PC-9 (cell line): ENCODE measurements around the gene BANP. TPM values are rescaled to one million over a fixed set of nuclear protein-coding genes. Genes with fewer than 3 reads are reported as not detected.

Experiments used
- BruUV-seq: library from RNA; stranded (reverse); fragments of 400-500 nt; replicated peaks from 2 replicates; lab custom pipeline; 2021; lab: Mats Ljungman, UMichigan
- CTCF ChIA-PET: fragments of 300-600 bp; sonication (Branson Sonifier 250); formaldehyde crosslinking; loops from one replicate; lab custom pipeline; 2022; ENCODE audit warnings: antibody characterized with exemption; lab: Charles Lee
- POLR2A ChIA-PET: fragments of 300-600 bp; sonication (Branson Sonifier 250); formaldehyde crosslinking; loops from one replicate; lab custom pipeline; 2022; ENCODE audit warnings: antibody characterized with exemption; ENCODE audit not compliant: unreplicated experiment; lab: Charles Lee
- DNase-seq, 2 experiments: peaks; one replicate each; pipeline versions ENCODE4 v3.0.0 to v3.0.0-alpha.2; 2015 to 2022; ENCODE audit warnings: mixed read lengths in 1 of 2
- H2AFZ ChIP-seq: fragments of 200-600 bp; sonication (generic); 2 replicates; pipeline ENCODE4 v1.8.1; 2017; ENCODE audit warnings: antibody characterized with exemption
- H3F3A ChIP-seq: fragments of 200-600 bp; sonication (generic); 2 replicates; pipeline ENCODE4 v1.8.1; 2017; ENCODE audit warnings: antibody characterized with exemption, mild to moderate bottlenecking, low read depth; ENCODE audit not compliant: insufficient read depth
- H3K27ac ChIP-seq: fragments of 200-600 bp; sonication (generic); 2 replicates; pipeline ENCODE4 v1.6.1; 2016; ENCODE audit warnings: mixed run types
- H3K27me3 ChIP-seq: fragments of 200-600 bp; sonication (generic); 2 replicates; pipeline ENCODE4 v1.6.1; 2016; ENCODE audit warnings: low read depth, mixed run types; ENCODE audit not compliant: insufficient read depth
- H3K36me3 ChIP-seq: fragments of 200-600 bp; sonication (generic); 2 replicates; pipeline ENCODE4 v1.6.1; 2016; ENCODE audit warnings: low read depth, mixed run types
- H3K4me1 ChIP-seq: fragments of 200-600 bp; sonication (generic); replicated peaks from 2 replicates; pipeline ENCODE4 v1.6.1; 2016; ENCODE audit warnings: mixed run types; ENCODE audit not compliant: insufficient read depth
- H3K4me2 ChIP-seq: fragments of 200-600 bp; sonication (generic); 2 replicates; pipeline ENCODE4 v1.6.1; 2017; ENCODE audit warnings: mixed run types
- H3K4me3 ChIP-seq: fragments of 200-600 bp; sonication (generic); 2 replicates; pipeline ENCODE4 v1.6.1; 2016; ENCODE audit warnings: mixed run types
- H3K79me2 ChIP-seq: fragments of 200-600 bp; sonication (generic); 2 replicates; pipeline ENCODE4 v1.6.1; 2017; ENCODE audit warnings: low read depth, mixed run types
- H3K9me2 ChIP-seq: fragments of 200-600 bp; sonication (generic); 2 replicates; pipeline ENCODE4 v1.8.1; 2017; ENCODE audit warnings: mild to moderate bottlenecking; ENCODE audit not compliant: insufficient read depth
- H3K9me3 ChIP-seq: fragments of 200-600 bp; sonication (generic); 2 replicates; pipeline ENCODE4 v1.8.1; 2016; ENCODE audit warnings: low read depth; ENCODE audit not compliant: insufficient read depth
- H4K20me1 ChIP-seq: fragments of 200-600 bp; sonication (generic); 2 replicates; pipeline ENCODE4 v1.8.1; 2017; ENCODE audit not compliant: insufficient read depth
- CTCF ChIP-seq: fragments of 200-600 bp; sonication (generic); conservative IDR thresholded peaks from 2 replicates; pipeline ENCODE4 v1.6.1; 2017; ENCODE audit warnings: mixed run types, antibody characterized with exemption, mild to moderate bottlenecking, moderate library complexity
- EZH2 ChIP-seq: fragments of 200-600 bp; sonication (generic); IDR thresholded peaks from 2 replicates; pipeline ENCODE4 v1.8.0; 2017; ENCODE audit warnings: antibody characterized with exemption, low read depth
- intact Hi-C: fragments of 100-400 bp; cut with micrococcal nuclease; formaldehyde crosslinking; loops from one replicate; pipeline ENCODE4 v1.10.0; 2022; ENCODE audit not compliant: unreplicated experiment
- total RNA-seq: library from RNA; stranded (reverse); gene quantifications from 2 replicates; pipeline ENCODE4 v1.2.3, GENCODE V29; 2021

The BANP gene
- total RNA-seq, 1 experiment from 2014 or later, result 73.2 TPM

DNA sequence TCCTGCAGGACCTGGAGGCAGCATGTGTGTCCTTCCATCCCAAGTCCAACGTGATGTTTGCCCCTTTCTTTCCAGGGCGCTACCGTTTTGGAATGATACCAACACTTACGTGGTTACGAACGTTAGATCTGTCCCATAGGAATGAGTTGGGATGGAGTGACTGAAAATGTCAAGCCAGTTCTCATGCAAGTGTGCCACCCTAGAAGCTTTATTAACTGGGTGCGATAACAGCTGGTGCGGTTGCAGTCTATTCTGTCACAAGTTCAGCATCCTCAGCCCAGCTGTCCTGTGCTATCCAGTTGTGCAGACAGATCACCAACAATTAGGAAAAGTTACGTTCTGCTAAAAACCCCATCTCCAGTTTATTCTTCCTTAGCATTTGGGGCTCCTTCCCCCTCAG, 52.5 kb downstream of the BANP start:
- H3K4me3 ChIP-seq, result no peak overlapping the region
- no peaks in the 10 kb centered on the region for H3K9me2 ChIP-seq
- H2AFZ ChIP-seq, result no peak overlapping the region
- no peak for TF ChIP-seq EZH2
- no peak for TF ChIP-seq CTCF
- H3F3A ChIP-seq, result no peaks in the 10 kb centered on the region
- no peaks in the 10 kb centered on the region for H3K36me3 ChIP-seq
- ChIA-PET POLR2A (no interaction called here), CTCF (no interaction called here)
- H3K4me1 ChIP-seq, result no peaks in the 10 kb centered on the region
- H3K9me3 ChIP-seq, result no peaks in the 10 kb centered on the region
- no TSS peak for BruUV-seq
- no peak overlapping the region for H3K27ac ChIP-seq
- no peaks in the 10 kb centered on the region for H3K27me3 ChIP-seq
- DNase-seq, result no peak
- H3K79me2 ChIP-seq, result no peaks in the 10 kb centered on the region
- no peaks in the 10 kb centered on the region for H4K20me1 ChIP-seq
- H3K4me2 ChIP-seq, result no peak overlapping the region
- intact Hi-C loops, result no loop called here

- H3K9me2 ChIP-seq, result no peaks in the 10 kb centered on the region
These were observed 53.2 kb downstream of the BANP start for GRCh38 chr16:88004391-88004790.

DNA sequence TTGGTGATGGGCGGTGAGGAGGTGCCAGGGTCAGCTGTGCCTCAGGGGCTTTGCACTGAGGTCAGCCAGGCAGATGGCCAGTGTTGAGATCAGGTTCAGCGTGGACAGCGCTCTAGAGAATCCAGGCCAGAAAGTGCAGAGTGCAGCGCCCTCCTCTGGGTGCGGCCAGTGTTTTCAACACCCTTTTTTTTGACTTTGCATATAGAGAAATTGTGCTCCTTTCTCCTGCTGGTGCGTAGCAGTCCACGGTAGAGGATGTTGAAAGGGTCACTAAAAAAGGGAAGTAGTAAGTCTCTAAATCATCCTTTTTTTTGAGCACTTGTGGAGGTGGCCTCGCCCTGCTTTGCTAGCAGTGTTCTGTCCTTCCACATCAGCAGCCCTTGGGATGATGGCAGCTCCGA, 53.9 kb downstream of the BANP start:
- no peaks in the 10 kb centered on the region for H3K4me1 ChIP-seq
- no peaks in the 10 kb centered on the region for H3K9me2 ChIP-seq
- no peak for TF ChIP-seq EZH2
- H4K20me1 ChIP-seq, result no peaks in the 10 kb centered on the region
- no peaks in the 10 kb centered on the region for H3F3A ChIP-seq
- no peaks in the 10 kb centered on the region for H3K9me3 ChIP-seq
- H3K27me3 ChIP-seq, result no peaks in the 10 kb centered on the region
- H3K4me3 ChIP-seq, result no peak overlapping the region
- ChIA-PET POLR2A (no interaction called here), CTCF (no interaction called here)
- no peak for DNase-seq
- intact Hi-C loops, result no loop called here
- no TSS peak for BruUV-seq
- H3K79me2 ChIP-seq, result no peaks in the 10 kb centered on the region
- H3K36me3 ChIP-seq, result no peaks in the 10 kb centered on the region
- H3K4me2 ChIP-seq, result no peak overlapping the region
- no peak overlapping the region for H3K27ac ChIP-seq
- no peak overlapping the region for H2AFZ ChIP-seq

More at GRCh38 chr16:88004391-88004790, 53.2 kb downstream of the BANP start:
- H3K4me2 ChIP-seq, result no peak overlapping the region
- no peak overlapping the region for H2AFZ ChIP-seq
- H3K4me3 ChIP-seq, result no peak overlapping the region
- no peaks in the 10 kb centered on the region for H3K27me3 ChIP-seq
- intact Hi-C loops, result no loop called here
- no peaks in the 10 kb centered on the region for H3K9me3 ChIP-seq
- no peaks in the 10 kb centered on the region for H3K4me1 ChIP-seq
- no peaks in the 10 kb centered on the region for H4K20me1 ChIP-seq
- no peaks in the 10 kb centered on the region for H3F3A ChIP-seq
- ChIA-PET POLR2A (no interaction called here), CTCF (no interaction called here)
- no peak overlapping the region for H3K27ac ChIP-seq
- no peaks in the 10 kb centered on the region for H3K79me2 ChIP-seq
- no peak for TF ChIP-seq CTCF
- no peak for TF ChIP-seq EZH2
- H3K36me3 ChIP-seq, result no peaks in the 10 kb centered on the region
- DNase-seq, result no peak
- no TSS peak for BruUV-seq

DNA sequence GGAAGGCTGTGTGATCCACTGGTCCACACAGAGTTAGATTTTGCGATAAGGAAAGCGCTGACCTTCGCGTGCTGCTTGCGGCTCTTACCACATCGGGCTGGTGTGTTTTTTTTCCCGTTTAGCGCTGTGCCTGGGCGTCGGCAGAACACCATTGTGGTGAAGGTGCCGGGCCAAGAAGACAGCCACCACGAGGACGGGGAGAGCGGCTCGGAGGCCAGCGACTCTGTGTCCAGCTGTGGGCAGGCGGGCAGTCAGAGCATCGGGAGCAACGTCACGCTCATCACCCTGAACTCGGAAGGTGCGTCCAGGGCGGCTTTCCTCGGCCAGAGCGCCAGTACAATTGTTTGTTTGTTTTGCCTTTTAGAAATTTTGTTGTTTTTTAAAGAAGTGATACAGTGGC, 54.7 kb downstream of the BANP start:
- Histone ChIP-seq H3K9me3 (no peaks in the 10 kb centered on the region), H3F3A (no peaks in the 10 kb centered on the region), H3K4me3 (no peak overlapping the region), H3K4me1 (no peaks in the 10 kb centered on the region), H4K20me1 (no peaks in the 10 kb centered on the region), H3K36me3 (no peaks in the 10 kb centered on the region), H2AFZ (no peak overlapping the region), H3K4me2 (no peak overlapping the region), H3K27ac (no peak overlapping the region), H3K79me2 (no peaks in the 10 kb centered on the region), H3K9me2 (no peaks in the 10 kb centered on the region), H3K27me3 (no peaks in the 10 kb centered on the region)
- TF ChIP-seq EZH2 (no peak), CTCF (no peak)
- no peak for DNase-seq
- CTCF ChIA-PET, result no interaction called here
- intact Hi-C loops, result no loop called here
- no TSS peak for BruUV-seq
- POLR2A ChIA-PET, result interaction anchor here (0.6 kb wide), 1 partner anchor 15 kb away, joined by 4 read pairs; no protein-coding TSS in a partner anchor
